Endothelial cell of umbilical vein (primary cell): ENCODE results near the gene MAPRE2. TPM values are rescaled to one million over a fixed set of nuclear protein-coding genes. Genes with fewer than 3 reads are reported as not detected.

Experiments
- BruUV-seq: library from RNA; stranded (reverse); fragments of 400-500 nt; replicated peaks from 2 replicates; lab custom pipeline; 2021; lab: Mats Ljungman, UMichigan
- CTCF ChIA-PET: fragments of 300-600, 350-600 bp; sonication (Branson Sonifier 250); formaldehyde crosslinking; loops from one replicate; lab custom pipeline; 2021; ENCODE audit warnings: antibody characterized with exemption, inconsistent platforms; lab: Charles Lee
- POLR2A ChIA-PET: fragments of 300-600, 350-600 bp; sonication (Branson Sonifier 250); formaldehyde crosslinking; loops from one replicate; lab custom pipeline; 2021; ENCODE audit warnings: antibody characterized with exemption, inconsistent platforms; lab: Charles Lee
- DNase-seq: peaks from one replicate; pipeline ENCODE4 v3.0.0-alpha.2; 2011; ENCODE audit warnings: low read depth, low spot score
- FAIRE-seq: peaks from 2 replicates; lab custom pipeline; 2011; peaks lifted over from hg19 to GRCh38; lab: Jason Lieb, UNC
- H2AFZ ChIP-seq: 2 replicates; pipeline ENCODE4 v1.6.0; 2012; ENCODE audit warnings: low read depth, low read length, control low read depth, inconsistent platforms
- H3K27ac ChIP-seq: 2 replicates; pipeline ENCODE4 v1.5.1; 2011; ENCODE audit warnings: low read depth, mild to moderate bottlenecking, control low read depth, low read length, moderate library complexity; ENCODE audit not compliant: insufficient read depth
- H3K27me3 ChIP-seq, 2 experiments: 2 replicates each; pipeline versions ENCODE4 v1.6.0 to v1.6.1; 2011; ENCODE audit warnings: low read length in 2 of 2, mixed read lengths in 1 of 2; ENCODE audit not compliant: control insufficient read depth in 2 of 2, insufficient read depth in 2 of 2
- H3K36me3 ChIP-seq, 2 experiments: 2 replicates in 1 of 2; 3 replicates in 1 of 2; pipeline ENCODE4 v1.5.1; 2011; ENCODE audit warnings: low read length in 2 of 2, mild to moderate bottlenecking in 1 of 2, moderate library complexity in 1 of 2; ENCODE audit not compliant: control insufficient read depth in 2 of 2, insufficient read depth in 2 of 2; ENCODE audit errors: extremely low read depth in 1 of 2
- H3K4me1 ChIP-seq: 3 replicates; pipeline ENCODE4 v1.5.1; 2011; ENCODE audit warnings: mild to moderate bottlenecking, low read length; ENCODE audit not compliant: control insufficient read depth, insufficient read depth; ENCODE audit errors: extremely low read depth
- H3K4me2 ChIP-seq: 2 replicates; pipeline ENCODE4 v1.6.1; 2011; ENCODE audit warnings: low read length, control low read depth, mixed read lengths; ENCODE audit not compliant: insufficient read depth
- H3K4me3 ChIP-seq, 3 experiments: fragments of 200-600 bp in 1 of 3; sonication (generic), shearing (Covaris generic) in 1 of 3; replicated peaks in 1 of 3; 2 replicates each; pipeline ENCODE4 v1.5.1; 2011 to 2016; ENCODE audit warnings: control low read depth in 3 of 3, low read length in 3 of 3, mild to moderate bottlenecking in 2 of 3, inconsistent platforms in 1 of 3, low read depth in 1 of 3, moderate library complexity in 1 of 3; ENCODE audit not compliant: insufficient read depth in 1 of 3
- H3K79me2 ChIP-seq: 2 replicates; pipeline ENCODE4 v1.6.0; 2012; ENCODE audit warnings: low read length, inconsistent platforms; ENCODE audit not compliant: control insufficient read depth, insufficient read depth
- H3K9ac ChIP-seq: replicated peaks from 2 replicates; pipeline ENCODE3; 2011; ENCODE audit warnings: low read length, control low read depth; ENCODE audit not compliant: insufficient read depth; ENCODE audit errors: extremely low read depth
- H3K9me1 ChIP-seq: replicated peaks from 3 replicates; pipeline ENCODE4 v1.6.0; 2011; ENCODE audit warnings: mild to moderate bottlenecking, low read length; ENCODE audit not compliant: control insufficient read depth, insufficient read depth; ENCODE audit errors: extremely low read depth
- H3K9me3 ChIP-seq: replicated peaks from 2 replicates; pipeline ENCODE4 v1.5.1; 2012; ENCODE audit warnings: low read length, inconsistent platforms; ENCODE audit not compliant: control insufficient read depth, insufficient read depth
- H4K20me1 ChIP-seq: replicated peaks from 2 replicates; pipeline ENCODE3; 2011; ENCODE audit warnings: mild to moderate bottlenecking, low read length; ENCODE audit not compliant: control insufficient read depth, insufficient read depth; ENCODE audit errors: extremely low read depth
- EZH2 ChIP-seq: IDR thresholded peaks from 2 replicates; pipeline ENCODE4 v1.6.1; 2012; ENCODE audit warnings: borderline replicate concordance, low read depth, mild to moderate bottlenecking, moderate library complexity, low read length, inconsistent platforms; ENCODE audit not compliant: severe bottlenecking
- FOS ChIP-seq: IDR thresholded peaks from 2 replicates; pipeline ENCODE4 v1.6.1; 2011; ENCODE audit warnings: mild to moderate bottlenecking, low read length, moderate library complexity, borderline replicate concordance; ENCODE audit not compliant: insufficient read depth
- GATA2 ChIP-seq: IDR thresholded peaks from 2 replicates; pipeline ENCODE4 v1.7.0; 2011; ENCODE audit warnings: low read depth, mild to moderate bottlenecking, moderate library complexity, mixed read lengths, low read length; ENCODE audit not compliant: insufficient read length, insufficient read depth
- JUN ChIP-seq: IDR thresholded peaks from 2 replicates; pipeline ENCODE4 v1.6.1; 2011; ENCODE audit warnings: borderline replicate concordance, low read depth; ENCODE audit not compliant: insufficient read length, insufficient read depth
- MYC ChIP-seq: IDR thresholded peaks from one replicate; pipeline ENCODE4 v1.6.1; 2011; ENCODE audit warnings: mild to moderate bottlenecking, low read depth, low read length
- POLR2A ChIP-seq: IDR thresholded peaks from 2 replicates; pipeline ENCODE4 v1.6.1; 2012; ENCODE audit warnings: low read depth, mild to moderate bottlenecking, control low read depth, low read length
- POLR2AphosphoS5 ChIP-seq: IDR thresholded peaks from 2 replicates; pipeline ENCODE4 v1.6.1; 2012; ENCODE audit warnings: low read depth, mild to moderate bottlenecking, control low read depth, low read length, moderate library complexity; ENCODE audit not compliant: insufficient read depth
- dilution Hi-C: fragments of 300-500 bp; cut with MboI; formaldehyde crosslinking; loops from one replicate; pipeline ENCODE4 v1.15.0; 2019; ENCODE audit warnings: low sequenced_read_pairs; ENCODE audit not compliant: extremely low pct_ligation_motif_present
- intact Hi-C: fragments of 100-400 bp; cut with micrococcal nuclease; formaldehyde crosslinking; loops from one replicate; pipeline ENCODE4 v1.10.0; 2022
- polyA plus RNA-seq, 4 experiments: library from polyadenylated mRNA; depleted of rRNA in 3 of 4; stranded (reverse) in 3 of 4; unstranded in 1 of 4; fragments of >200 nt; gene quantifications; 2 replicates each; pipeline versions ENCODE4 v1.2.1 to v1.2.3, GENCODE V29; 2011 to 2012; ENCODE audit warnings: missing spikeins in 1 of 4
- total RNA-seq: library from RNA; stranded (reverse); gene quantifications from 2 replicates; pipeline ENCODE4 v1.2.3, GENCODE V29; 2021
- TF ChIP-seq, protein P1 (sequence below): IDR thresholded peaks from 2 replicates; pipeline ENCODE4 v1.6.1; 2011; ENCODE audit not compliant: insufficient read depth, insufficient read length
- TF ChIP-seq, protein P2 (sequence below), 2 donors: IDR thresholded peaks; 1 replicate in 1 of 2; 2 replicates in 1 of 2; pipeline ENCODE4 v1.5.1; 2011; ENCODE audit warnings: low read length in 2 of 2, mild to moderate bottlenecking in 2 of 2, moderate library complexity in 2 of 2, control low read depth in 1 of 2, inconsistent platforms in 1 of 2, low read depth in 1 of 2; ENCODE audit not compliant: insufficient read depth in 1 of 2; ENCODE audit errors: extremely low read depth in 1 of 2

Gene MAPRE2
- total and polyA plus RNA-seq, 2 donors (not counting 3 experiments of a cell fraction or from before 2014, with no cell fraction given) = 117 to 148 TPM

DNA sequence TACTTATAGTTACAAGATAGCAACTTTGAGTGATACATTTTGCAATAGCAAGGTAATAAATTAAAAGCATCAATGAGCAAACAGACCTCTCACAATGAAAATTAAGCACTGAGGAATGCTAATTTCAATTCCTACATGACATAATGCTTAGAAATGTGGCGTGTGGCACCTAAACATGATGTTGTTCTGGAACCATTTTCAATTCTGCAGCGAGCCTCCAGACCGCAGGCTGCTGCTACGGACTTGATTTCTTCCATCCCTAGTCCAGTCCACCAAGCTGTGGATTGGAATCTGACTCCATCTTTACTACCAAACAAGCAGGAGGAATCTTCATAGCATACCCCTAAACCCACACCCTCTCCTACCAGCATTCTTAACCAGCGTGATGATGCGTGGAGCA lies 140.9 kb downstream of the MAPRE2 start:
- no peak overlapping the region for H3K4me2 ChIP-seq
- no peaks in the 10 kb centered on the region for H3K79me2 ChIP-seq
- no peak for TF ChIP-seq FOS
- TF ChIP-seq, protein P1, sequence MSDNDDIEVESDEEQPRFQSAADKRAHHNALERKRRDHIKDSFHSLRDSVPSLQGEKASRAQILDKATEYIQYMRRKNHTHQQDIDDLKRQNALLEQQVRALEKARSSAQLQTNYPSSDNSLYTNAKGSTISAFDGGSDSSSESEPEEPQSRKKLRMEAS = no peak
- TF ChIP-seq, protein P2, sequence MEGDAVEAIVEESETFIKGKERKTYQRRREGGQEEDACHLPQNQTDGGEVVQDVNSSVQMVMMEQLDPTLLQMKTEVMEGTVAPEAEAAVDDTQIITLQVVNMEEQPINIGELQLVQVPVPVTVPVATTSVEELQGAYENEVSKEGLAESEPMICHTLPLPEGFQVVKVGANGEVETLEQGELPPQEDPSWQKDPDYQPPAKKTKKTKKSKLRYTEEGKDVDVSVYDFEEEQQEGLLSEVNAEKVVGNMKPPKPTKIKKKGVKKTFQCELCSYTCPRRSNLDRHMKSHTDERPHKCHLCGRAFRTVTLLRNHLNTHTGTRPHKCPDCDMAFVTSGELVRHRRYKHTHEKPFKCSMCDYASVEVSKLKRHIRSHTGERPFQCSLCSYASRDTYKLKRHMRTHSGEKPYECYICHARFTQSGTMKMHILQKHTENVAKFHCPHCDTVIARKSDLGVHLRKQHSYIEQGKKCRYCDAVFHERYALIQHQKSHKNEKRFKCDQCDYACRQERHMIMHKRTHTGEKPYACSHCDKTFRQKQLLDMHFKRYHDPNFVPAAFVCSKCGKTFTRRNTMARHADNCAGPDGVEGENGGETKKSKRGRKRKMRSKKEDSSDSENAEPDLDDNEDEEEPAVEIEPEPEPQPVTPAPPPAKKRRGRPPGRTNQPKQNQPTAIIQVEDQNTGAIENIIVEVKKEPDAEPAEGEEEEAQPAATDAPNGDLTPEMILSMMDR (IDR thresholded peaks at IDR 0.05; ENCODE audit: extremely low read depth in 1 of 2, insufficient read depth in 1 of 2, low read depth in 1 of 2, low read length in 2 of 2) = no peak
- TF ChIP-seq MYC = no peak
- no peak for TF ChIP-seq POLR2AphosphoS5
- TF ChIP-seq JUN = no peak
- no peak for TF ChIP-seq GATA2
- TF ChIP-seq EZH2 = no peak
- TF ChIP-seq POLR2A = no peak
- no peak for DNase-seq
- peaks cover 0 to 6% of the 10 kb centered on the region in 2 experiments for H3K27me3 ChIP-seq
- H3K27ac ChIP-seq = no peak overlapping the region
- H3K9me1 ChIP-seq = no peaks in the 10 kb centered on the region
- ChIA-PET CTCF (interaction anchor here (0.8 kb wide), 1 partner anchor 13 kb away, joined by 3 read pairs; no protein-coding TSS in a partner anchor), POLR2A (no interaction called here)
- H3K4me1 ChIP-seq = no peaks in the 10 kb centered on the region
- intact Hi-C loops = no loop called here
- H3K4me3 ChIP-seq = no peak overlapping the region
- no TSS peak for BruUV-seq
- H4K20me1 ChIP-seq = no peaks in the 10 kb centered on the region
- FAIRE-seq = no peak
- H3K9me3 ChIP-seq = no peaks in the 10 kb centered on the region
- dilution Hi-C loops = no loop called here
- H3K36me3 ChIP-seq = no peaks in the 10 kb centered on the region
- no peak overlapping the region for H3K9ac ChIP-seq
- no peak overlapping the region for H2AFZ ChIP-seq
